CD4-positive, CD25-positive, alpha-beta regulatory T cell (primary cell): ENCODE measurements around the gene EIF2D. TPM values are rescaled to one million over a fixed set of nuclear protein-coding genes. Genes with fewer than 3 reads are reported as not detected.

Experiments
- ATAC-seq, 2 donors: fragments of 150-1000 bp; cut with Tn5 transposase; one replicate each; pipeline ENCODE4 v1.10.0; 2021; ENCODE audit warnings: low read depth in 2 of 2, moderate number of reproducible peaks in 2 of 2, moderate library complexity in 1 of 2
- DNase-seq, 3 donors: peaks; one replicate each; pipeline versions ENCODE4 v3.0.0 to v3.0.0-alpha.2; 2012 to 2022; ENCODE audit warnings: mixed read lengths in 1 of 3
- H3K27ac ChIP-seq: one replicate; pipeline ENCODE4 v1.7.0; 2013; ENCODE audit warnings: mild to moderate bottlenecking, low read length; ENCODE audit not compliant: insufficient read depth, poor library complexity, severe bottlenecking
- H3K27me3 ChIP-seq: one replicate; pipeline ENCODE4 v1.7.0; 2013; ENCODE audit warnings: low read length; ENCODE audit not compliant: control insufficient read depth, insufficient read depth
- H3K36me3 ChIP-seq: one replicate; pipeline ENCODE4 v1.7.0; 2013; ENCODE audit warnings: mild to moderate bottlenecking, low read length, moderate library complexity; ENCODE audit not compliant: control insufficient read depth, insufficient read depth
- H3K4me1 ChIP-seq: 2 replicates; pipeline ENCODE4 v1.7.0; 2013; ENCODE audit warnings: mild to moderate bottlenecking, low read length; ENCODE audit not compliant: insufficient read depth, control insufficient read depth, poor library complexity, severe bottlenecking
- H3K4me3 ChIP-seq: one replicate; pipeline ENCODE4 v1.7.0; 2013; ENCODE audit warnings: low read depth, mild to moderate bottlenecking, low read length, moderate library complexity
- H3K9me3 ChIP-seq, 2 experiments: 1 replicate in 1 of 2; 2 replicates in 1 of 2; pipeline ENCODE4 v1.7.0; 2013; ENCODE audit warnings: low read length in 2 of 2, mild to moderate bottlenecking in 1 of 2, moderate library complexity in 1 of 2; ENCODE audit not compliant: control insufficient read depth in 2 of 2
- H3K27ac Mint-ChIP-seq, 3 donors: one replicate each; pipeline ENCODE4 v1.8.0; 2020 to 2022; ENCODE audit warnings: mild to moderate bottlenecking in 3 of 3, mixed read lengths in 3 of 3, moderate library complexity in 2 of 3
- H3K27me3 Mint-ChIP-seq: one replicate; pipeline ENCODE4 v1.8.0; 2022; ENCODE audit warnings: mild to moderate bottlenecking, mixed read lengths
- H3K36me3 Mint-ChIP-seq: one replicate; pipeline ENCODE4 v1.8.0; 2020; ENCODE audit warnings: mixed read lengths
- H3K4me1 Mint-ChIP-seq, 4 donors: one replicate each; pipeline ENCODE4 v1.8.0; 2020 to 2022; ENCODE audit warnings: mixed read lengths in 4 of 4, mild to moderate bottlenecking in 1 of 4
- H3K4me3 Mint-ChIP-seq, 4 donors: one replicate each; pipeline ENCODE4 v1.8.0; 2020 to 2022; ENCODE audit warnings: mild to moderate bottlenecking in 4 of 4, mixed read lengths in 4 of 4, moderate library complexity in 3 of 4
- H3K9me3 Mint-ChIP-seq, 7 donors: one replicate each; pipeline ENCODE4 v1.8.0; 2020 to 2022; ENCODE audit warnings: mixed read lengths in 7 of 7, mild to moderate bottlenecking in 3 of 7, moderate library complexity in 2 of 7
- polyA plus RNA-seq, 4 donors: library from polyadenylated mRNA; unstranded; fragments of 300-500 nt; fragmentation: Illumina TruSeq; gene quantifications; one replicate each; pipeline ENCODE4 v1.2.3, GENCODE V29; 2021
- total RNA-seq: library from RNA; stranded (reverse); gene quantifications from one replicate; pipeline ENCODE4 v1.2.3, GENCODE V29; 2022

EIF2D gene
- total and polyA plus RNA-seq, 5 donors from 2014 or later = 21.3 to 35.7 (median 29.8) TPM

- Histone ChIP-seq H3K27ac (no peak overlapping the region), H3K4me1 (peaks cover 9% of the 10 kb centered on the region), H3K36me3 (peaks cover 67% of the 10 kb centered on the region), H3K27me3 (no peaks in the 10 kb centered on the region), H3K9me3 (no peaks in the 10 kb centered on the region), H3K4me3 (no peak overlapping the region)
- Mint-ChIP-seq H3K27me3 (no peaks in the 10 kb centered on the region), H3K36me3 (peaks cover 47% of the 10 kb centered on the region), H3K4me1 (peaks cover 7 to 24% (median 18%) of the 10 kb centered on the region in 4 donors), H3K9me3 (no peaks in the 10 kb centered on the region), H3K4me3 (no peak overlapping the region), H3K27ac (peak overlapping the region in 1 of 3 donors; percentile 14)
- ATAC-seq (peak; percentile 36 to 50), DNase-seq (peak in 2 of 3 donors; percentile 22 to 50)
These were observed 5.4 kb downstream of the EIF2D start for GRCh38 chr1:206606867-206607266.

DNA sequence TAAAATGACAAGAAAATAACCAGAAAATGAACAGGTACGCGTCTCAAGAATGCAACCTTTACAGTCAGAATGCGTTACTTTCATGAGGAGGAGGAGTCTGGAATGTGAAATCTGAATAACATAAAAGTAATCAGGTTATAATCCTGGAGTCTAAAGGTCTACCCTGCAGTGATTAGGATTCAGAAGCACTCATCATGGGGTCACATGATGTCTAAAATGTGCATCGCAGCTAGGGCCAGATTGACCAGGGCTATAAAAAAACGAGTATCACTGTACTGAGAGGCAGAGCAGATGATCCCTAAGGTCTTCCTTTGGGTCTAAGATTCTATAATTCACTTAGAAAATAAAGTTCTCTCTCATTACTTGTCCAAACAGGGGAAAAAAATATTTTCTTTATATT, 7.4 kb downstream of the EIF2D start:
- Histone ChIP-seq H3K36me3 (peaks cover 79% of the 10 kb centered on the region), H3K27me3 (no peaks in the 10 kb centered on the region), H3K4me3 (no peak overlapping the region), H3K27ac (no peak overlapping the region), H3K4me1 (no peaks in the 10 kb centered on the region), H3K9me3 (no peaks in the 10 kb centered on the region)
- Mint-ChIP-seq H3K9me3 (no peaks in the 10 kb centered on the region), H3K36me3 (peaks cover 43% of the 10 kb centered on the region), H3K27me3 (no peaks in the 10 kb centered on the region), H3K4me3 (no peak overlapping the region), H3K4me1 (peaks cover 0 to 12% (median 7%) of the 10 kb centered on the region in 4 donors), H3K27ac (no peak overlapping the region)
- ATAC-seq (no peak), DNase-seq (no peak)

DNA sequence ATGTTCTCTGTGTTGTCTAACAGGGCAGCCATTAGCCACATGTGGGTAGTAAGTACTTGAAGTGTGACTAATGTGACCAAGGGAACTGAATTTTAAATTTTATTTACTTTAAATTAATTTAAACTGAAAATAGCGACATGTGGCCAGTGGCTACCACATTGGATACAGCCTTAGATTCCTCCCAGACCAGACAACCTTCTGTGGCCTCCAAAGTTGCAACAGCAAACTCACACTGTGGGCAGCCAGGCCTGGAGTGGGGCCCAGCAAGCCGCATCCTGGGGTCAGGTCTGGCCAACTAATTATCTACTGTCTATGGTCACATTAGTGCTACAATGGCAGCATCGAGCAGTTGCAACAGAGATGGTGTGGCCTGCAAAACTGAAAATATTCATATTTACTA, 11.7 kb downstream of the EIF2D start:
- Mint-ChIP-seq H3K27ac (no peak overlapping the region), H3K9me3 (no peaks in the 10 kb centered on the region), H3K27me3 (no peaks in the 10 kb centered on the region), H3K4me3 (no peak overlapping the region), H3K36me3 (peaks cover 40% of the 10 kb centered on the region), H3K4me1 (peaks cover 0 to 7% (median under 1%) of the 10 kb centered on the region in 4 donors)
- DNase-seq (no peak), ATAC-seq (no peak)
- Histone ChIP-seq H3K9me3 (no peaks in the 10 kb centered on the region), H3K4me1 (no peaks in the 10 kb centered on the region), H3K36me3 (peaks cover 83% of the 10 kb centered on the region), H3K27me3 (no peaks in the 10 kb centered on the region), H3K4me3 (no peak overlapping the region), H3K27ac (no peak overlapping the region)

DNA sequence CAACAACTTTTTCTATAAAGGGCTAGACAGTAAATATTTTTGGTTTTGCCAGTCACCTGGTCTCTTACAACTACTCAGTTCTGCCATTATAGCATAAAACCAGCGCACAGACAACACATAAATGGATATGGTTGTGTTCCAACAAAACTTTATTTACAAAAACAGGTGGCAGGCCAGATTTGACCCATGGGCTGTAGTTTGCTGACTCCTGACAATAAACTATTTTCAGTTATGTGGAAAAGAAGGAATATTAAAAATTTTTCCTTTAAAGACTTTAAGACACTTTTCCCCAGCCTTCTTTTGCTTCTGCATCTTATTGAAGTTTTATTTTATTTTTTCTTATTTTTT, 16.0 kb downstream of the EIF2D start:
- no peaks in the 10 kb centered on the region for H3K27me3 ChIP-seq
- no peak for DNase-seq
- H3K9me3 ChIP-seq = no peaks in the 10 kb centered on the region
- H3K27me3 Mint-ChIP-seq = no peaks in the 10 kb centered on the region
- no peak for ATAC-seq
- H3K4me1 ChIP-seq = peaks cover 4% of the 10 kb centered on the region
- no peaks in the 10 kb centered on the region for H3K9me3 Mint-ChIP-seq
- peak overlapping the region in 1 of 3 donors; percentile 38 for H3K27ac Mint-ChIP-seq
- H3K4me1 Mint-ChIP-seq = peaks cover 0 to 16% (median 8%) of the 10 kb centered on the region in 4 donors
- no peak overlapping the region for H3K4me3 ChIP-seq
- H3K36me3 Mint-ChIP-seq = peaks cover 51% of the 10 kb centered on the region
- H3K4me3 Mint-ChIP-seq = no peak overlapping the region
- no peak overlapping the region for H3K27ac ChIP-seq
- peaks cover 80% of the 10 kb centered on the region for H3K36me3 ChIP-seq

- Histone ChIP-seq H3K9me3 (no peaks in the 10 kb centered on the region), H3K4me3 (no peak overlapping the region), H3K4me1 (peaks cover 10% of the 10 kb centered on the region), H3K27ac (no peak overlapping the region), H3K36me3 (peaks cover 82% of the 10 kb centered on the region), H3K27me3 (no peaks in the 10 kb centered on the region)
- H3K4me1 Mint-ChIP-seq = peaks cover 0 to 18% (median 12%) of the 10 kb centered on the region in 4 donors
- DNase-seq = no peak
- H3K36me3 Mint-ChIP-seq = peaks cover 47% of the 10 kb centered on the region
- no peak for ATAC-seq
- no peak overlapping the region for H3K4me3 Mint-ChIP-seq
- H3K9me3 Mint-ChIP-seq = no peaks in the 10 kb centered on the region
- peak overlapping the region in 2 of 3 donors; percentile 52 to 72 for H3K27ac Mint-ChIP-seq
- H3K27me3 Mint-ChIP-seq = no peaks in the 10 kb centered on the region
These were observed 16.5 kb downstream of the EIF2D start for GRCh38 chr1:206595581-206596318.

DNA sequence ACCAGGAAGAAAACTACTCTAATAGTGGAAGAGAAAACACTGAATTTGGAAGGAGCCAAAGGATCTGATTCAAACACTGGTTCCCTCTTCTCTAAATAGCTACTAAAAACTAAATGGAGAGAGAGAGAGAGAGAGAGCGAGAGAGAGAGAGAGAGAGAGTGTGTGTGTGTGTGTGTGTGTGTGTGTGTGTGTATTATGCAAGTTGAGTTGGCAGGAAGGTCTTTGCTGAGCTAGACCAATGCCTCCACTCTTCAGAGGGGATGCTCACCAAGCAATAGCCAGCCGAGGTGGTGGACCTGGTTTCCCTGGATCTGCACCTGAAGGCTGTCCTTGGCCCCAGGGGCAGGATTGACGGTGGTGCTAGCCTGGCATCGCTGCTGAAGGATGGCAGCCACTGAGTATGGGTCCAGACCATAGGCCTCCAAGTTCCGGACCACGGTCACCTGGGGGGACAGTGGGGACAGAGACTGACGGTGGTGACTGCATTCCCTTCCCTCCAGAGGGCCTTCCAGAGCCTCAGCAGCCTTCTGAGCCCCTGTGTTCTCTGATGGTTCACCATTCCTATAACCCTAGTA, 18.8 kb downstream of the EIF2D start:
- Histone ChIP-seq H3K36me3 (peaks cover 76% of the 10 kb centered on the region), H3K9me3 (no peaks in the 10 kb centered on the region), H3K4me3 (no peak overlapping the region), H3K27me3 (no peaks in the 10 kb centered on the region), H3K27ac (no peak overlapping the region), H3K4me1 (peaks cover 25% of the 10 kb centered on the region)
- H3K4me3 Mint-ChIP-seq = no peak overlapping the region
- no peaks in the 10 kb centered on the region for H3K9me3 Mint-ChIP-seq
- no peaks in the 10 kb centered on the region for H3K27me3 Mint-ChIP-seq
- DNase-seq = no peak
- H3K4me1 Mint-ChIP-seq = peaks cover 21 to 39% (median 30%) of the 10 kb centered on the region in 4 donors
- peak overlapping the region; percentile 26 to 93 (median 76) for H3K27ac Mint-ChIP-seq
- ATAC-seq = no peak
- H3K36me3 Mint-ChIP-seq = peaks cover 50% of the 10 kb centered on the region

DNA sequence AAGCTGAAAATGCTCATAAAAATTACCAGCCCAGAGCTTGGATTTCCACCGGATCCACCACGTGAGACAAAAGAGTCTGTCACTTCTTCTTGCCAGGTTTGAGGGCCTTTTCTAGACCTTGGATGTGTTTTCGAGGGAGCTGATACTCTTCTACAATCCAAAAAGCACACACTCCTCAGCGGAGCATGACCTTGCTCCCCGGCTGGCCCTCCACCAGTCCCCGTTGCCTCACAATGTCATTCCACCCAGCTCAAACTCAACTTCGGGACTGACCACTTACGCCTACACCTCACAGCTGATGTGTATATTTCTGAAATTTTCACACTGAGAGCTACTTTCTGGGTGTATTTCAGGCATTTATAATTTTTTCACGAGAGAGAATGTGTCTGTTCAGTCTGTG, 20.6 kb downstream of the EIF2D start:
- Histone ChIP-seq H3K36me3 (peaks cover 84% of the 10 kb centered on the region), H3K27me3 (no peaks in the 10 kb centered on the region)

More for the DNA sequence above, 20.6 kb downstream of the EIF2D start:
- no peak for DNase-seq
- Histone ChIP-seq H3K27ac (no peak overlapping the region), H3K4me3 (no peak overlapping the region), H3K9me3 (no peaks in the 10 kb centered on the region), H3K4me1 (peaks cover 30% of the 10 kb centered on the region)
- H3K27me3 Mint-ChIP-seq = no peaks in the 10 kb centered on the region
- no peak for ATAC-seq
- H3K27ac Mint-ChIP-seq = peak overlapping the region; percentile 65 to 98 (median 93)
- peaks cover 55% of the 10 kb centered on the region for H3K36me3 Mint-ChIP-seq
- H3K4me1 Mint-ChIP-seq = peaks cover 22 to 52% (median 32%) of the 10 kb centered on the region in 4 donors
- H3K4me3 Mint-ChIP-seq = no peak overlapping the region
- H3K9me3 Mint-ChIP-seq = no peaks in the 10 kb centered on the region
